Osteoblast (primary cell): ENCODE results near the gene MKRN3. TPM values are rescaled to one million over a fixed set of nuclear protein-coding genes. Genes with fewer than 3 reads are reported as not detected.

ENCODE experiments used
- DNase-seq: peaks from one replicate; pipeline ENCODE4 v3.0.0; 2011; ENCODE audit warnings: low spot score, mixed read lengths; ENCODE audit not compliant: insufficient read length; ENCODE audit errors: missing footprints
- H2AFZ ChIP-seq: 2 replicates; pipeline ENCODE4 v1.6.0; 2011; ENCODE audit warnings: mild to moderate bottlenecking, low read length
- H3K27ac ChIP-seq: 2 replicates; pipeline ENCODE4 v1.5.1; 2011; ENCODE audit warnings: mild to moderate bottlenecking, low read depth, low read length, moderate library complexity
- H3K27me3 ChIP-seq: 2 replicates; pipeline ENCODE4 v1.6.0; 2012; ENCODE audit warnings: mild to moderate bottlenecking, control low read depth, inconsistent platforms, low read length, moderate library complexity; ENCODE audit not compliant: insufficient read depth
- H3K36me3 ChIP-seq: 2 replicates; pipeline ENCODE4 v1.5.1; 2011; ENCODE audit warnings: mild to moderate bottlenecking, low read length, control low read depth, moderate library complexity; ENCODE audit not compliant: insufficient read depth
- H3K4me1 ChIP-seq: 2 replicates; pipeline ENCODE4 v1.5.1; 2011; ENCODE audit warnings: mild to moderate bottlenecking, low read length, control low read depth, moderate library complexity; ENCODE audit not compliant: insufficient read depth
- H3K4me2 ChIP-seq: 2 replicates; pipeline ENCODE4 v1.6.0; 2011; ENCODE audit warnings: mild to moderate bottlenecking, low read length; ENCODE audit not compliant: insufficient read depth
- H3K4me3 ChIP-seq: fragments of 200-600 bp; sonication (generic); 3 replicates; pipeline ENCODE4 v1.5.1; 2012; ENCODE audit warnings: mild to moderate bottlenecking, low read length, inconsistent platforms; ENCODE audit not compliant: insufficient read depth
- H3K79me2 ChIP-seq: 2 replicates; pipeline ENCODE4 v1.6.0; 2012; ENCODE audit warnings: mild to moderate bottlenecking, low read length, control low read depth, inconsistent platforms; ENCODE audit not compliant: insufficient read depth
- H3K9me3 ChIP-seq: 2 replicates; pipeline ENCODE4 v1.5.1; 2011; ENCODE audit warnings: low read depth, low read length, control low read depth
- H4K20me1 ChIP-seq: 2 replicates; pipeline ENCODE4 v1.6.0; 2012; ENCODE audit warnings: mild to moderate bottlenecking, low read length, control low read depth; ENCODE audit not compliant: insufficient read depth
- CTCF ChIP-seq: IDR thresholded peaks from 2 replicates; pipeline ENCODE4 v1.5.1; 2011; ENCODE audit warnings: mild to moderate bottlenecking, low read depth, low read length, moderate library complexity; ENCODE audit errors: extremely low read depth
- total RNA-seq: library from RNA; depleted of rRNA; stranded (reverse); fragments of >200 nt; gene quantifications from 2 replicates; pipeline ENCODE4 v1.2.3, GENCODE V29; 2012

Gene MKRN3
- total RNA-seq, 1 donor = 0.36 TPM

GRCh38 chr15:23529891-23530290 is 35.6 kb upstream of the MKRN3 start:
- Histone ChIP-seq H3K4me3 (no peak overlapping the region), H2AFZ (no peak overlapping the region), H4K20me1 (no peaks in the 10 kb centered on the region), H3K79me2 (no peaks in the 10 kb centered on the region), H3K27ac (no peak overlapping the region), H3K4me2 (no peak overlapping the region), H3K4me1 (no peaks in the 10 kb centered on the region), H3K9me3 (no peaks in the 10 kb centered on the region), H3K27me3 (no peaks in the 10 kb centered on the region), H3K36me3 (no peaks in the 10 kb centered on the region)
- no peak for DNase-seq
- no peak for TF ChIP-seq CTCF

GRCh38 chr15:23532024-23532423 is 33.5 kb upstream of the MKRN3 start:
- H3K4me3 ChIP-seq = no peak overlapping the region
- H3K27ac ChIP-seq = no peak overlapping the region
- no peak for DNase-seq
- TF ChIP-seq CTCF = no peak
- no peaks in the 10 kb centered on the region for H3K79me2 ChIP-seq
- no peaks in the 10 kb centered on the region for H4K20me1 ChIP-seq
- H3K4me2 ChIP-seq = no peak overlapping the region
- no peaks in the 10 kb centered on the region for H3K4me1 ChIP-seq
- H3K36me3 ChIP-seq = no peaks in the 10 kb centered on the region
- no peak overlapping the region for H2AFZ ChIP-seq
- no peaks in the 10 kb centered on the region for H3K9me3 ChIP-seq
- no peaks in the 10 kb centered on the region for H3K27me3 ChIP-seq

GRCh38 chr15:23536659-23537058 is 28.8 kb upstream of the MKRN3 start:
- Histone ChIP-seq H3K36me3 (no peaks in the 10 kb centered on the region), H3K9me3 (no peaks in the 10 kb centered on the region), H3K27me3 (no peaks in the 10 kb centered on the region), H3K4me1 (no peaks in the 10 kb centered on the region), H3K27ac (no peak overlapping the region), H3K4me2 (no peak overlapping the region), H4K20me1 (no peaks in the 10 kb centered on the region), H2AFZ (no peak overlapping the region), H3K4me3 (no peak overlapping the region), H3K79me2 (no peaks in the 10 kb centered on the region)
- no peak for TF ChIP-seq CTCF
- no peak for DNase-seq

GRCh38 chr15:23538648-23539047 is 26.8 kb upstream of the MKRN3 start:
- no peak overlapping the region for H3K4me2 ChIP-seq
- no peak overlapping the region for H3K27ac ChIP-seq
- no peak overlapping the region for H3K4me3 ChIP-seq
- no peak for TF ChIP-seq CTCF
- H3K36me3 ChIP-seq = no peaks in the 10 kb centered on the region
- no peak overlapping the region for H2AFZ ChIP-seq
- no peaks in the 10 kb centered on the region for H3K27me3 ChIP-seq
- H3K4me1 ChIP-seq = no peaks in the 10 kb centered on the region
- H4K20me1 ChIP-seq = no peaks in the 10 kb centered on the region
- H3K9me3 ChIP-seq = no peaks in the 10 kb centered on the region
- no peaks in the 10 kb centered on the region for H3K79me2 ChIP-seq
- peak; percentile 18 for DNase-seq
